ENCODE measurements around the gene RGL2. TPM values are rescaled to one million over a fixed set of nuclear protein-coding genes. Genes with fewer than 3 reads are reported as not detected.

Gene RGL2
- total and polyA plus RNA-seq, 2 of the 4 experiments (the other 2 are of a cell fraction), result 4.1 to 26.9 TPM

DNA sequence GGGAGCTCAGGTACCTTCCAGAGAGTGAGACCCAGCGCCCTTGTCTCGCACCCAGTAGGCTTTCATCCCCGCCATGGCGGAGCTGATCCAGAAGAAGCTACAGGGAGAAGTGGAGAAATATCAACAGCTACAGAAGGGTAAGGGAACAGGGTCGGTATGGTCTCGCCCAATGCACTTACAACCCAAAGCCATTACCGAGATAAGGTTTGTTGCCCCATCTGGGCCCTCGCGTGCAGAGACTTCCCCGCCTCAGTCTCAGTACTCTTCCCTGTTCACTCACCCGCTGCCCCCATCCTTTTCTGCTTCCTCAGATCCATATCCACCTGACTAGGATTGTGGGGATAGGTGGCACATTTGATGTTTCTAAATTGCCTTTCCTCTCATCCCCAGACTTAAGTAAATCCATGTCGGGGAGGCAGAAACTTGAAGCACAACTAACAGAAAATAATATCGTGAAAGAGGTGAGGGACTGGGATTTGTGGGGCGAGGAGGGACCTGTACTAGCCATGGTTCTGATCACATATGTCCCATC is 8.9 kb downstream of the RGL2 start:
- dilution Hi-C loops (cut with HindIII; ENCODE audit: low sequenced_read_pairs, unreplicated experiment), result no loop called here
- Histone ChIP-seq H3K56ac (ENCODE audit: extremely low read depth, insufficient read depth, low read length) (peak overlapping the region; percentile 64), H2BK5ac (ENCODE audit: low read depth, low read length, poor library complexity, severe bottlenecking) (peak overlapping the region; percentile 65), H4K91ac (ENCODE audit: insufficient read depth, low read depth, low read length) (peak overlapping the region; percentile 60; the same call in 1 of the 2 replicates), H3K4ac (ENCODE audit: low read depth, low read length) (peak overlapping the region; percentile 88), H2AK5ac (ENCODE audit: low read depth, low read length) (peak overlapping the region; percentile 16; the same call in 1 of the 2 replicates), H4K8ac (ENCODE audit: low read depth in 2 of 2, low read length in 2 of 2) (peak overlapping the region; percentile 53 to 94), H4K20me1 (ENCODE audit: insufficient read depth, low read length) (no peaks in the 10 kb centered on the region), H3K9ac (ENCODE audit: low read depth, low read length) (peak overlapping the region; percentile 93), H3K27me3 (ENCODE audit: control insufficient read depth, insufficient read depth, low read length) (no peaks in the 10 kb centered on the region), H3K27ac (ENCODE audit: insufficient read depth, low read length) (peak overlapping the region; percentile 78), H3K4me3 (ENCODE audit: insufficient read depth, low read depth, low read length) (peak overlapping the region; percentile 84), H3K79me1 (ENCODE audit: low read depth in 1 of 2, low read length in 2 of 2) (peaks cover 27 to 53% of the 10 kb centered on the region in 2 experiments), H3K9me3 (ENCODE audit: control insufficient read depth, insufficient read depth, low read length) (no peaks in the 10 kb centered on the region), H3K14ac (replicated peaks; ENCODE audit: low read depth, low read length) (peak overlapping the region; percentile 73; the same call in 1 of the 2 replicates), H3K23ac (ENCODE audit: low read depth, low read length) (0 out of 2 replicates have a peak overlapping the region, but pooled peaks have one; percentile 59), H2BK120ac (ENCODE audit: low read depth, low read length) (no peak overlapping the region), H2BK20ac (ENCODE audit: low read depth, low read length) (no peak overlapping the region), H3K4me2 (ENCODE audit: low read depth, low read length) (peak overlapping the region; percentile 97), H4K5ac (ENCODE audit: low read depth, low read length) (peak overlapping the region; percentile 73), H3K18ac (ENCODE audit: low read depth, low read length) (no peak overlapping the region), H3K9me1 (ENCODE audit: insufficient read depth, low read length) (peaks cover 3% of the 10 kb centered on the region; the same call in 1 of the 2 replicates), H2BK15ac (ENCODE audit: low read depth, low read length) (no peak overlapping the region), H3K4me1 (ENCODE audit: control insufficient read depth, insufficient read depth, low read length) (peaks cover 7% of the 10 kb centered on the region), H2AFZ (replicated peaks; ENCODE audit: low read length, poor library complexity) (peak overlapping the region; percentile 94), H2AK9ac (replicated peaks; ENCODE audit: low read depth, low read length, poor library complexity) (peak overlapping the region; percentile 91), H3K36me3 (ENCODE audit: control insufficient read depth, insufficient read depth, low read length) (peaks cover 38% of the 10 kb centered on the region)
- ChIA-PET POLR2A (ENCODE audit: unreplicated experiment) (interaction anchor here (1.3 kb wide), 1 partner anchor 12 kb away, joined by 10 read pairs; no protein-coding TSS in a partner anchor), CTCF (interaction anchor here (0.8 kb wide), 1 partner anchor 9 kb away, joined by 5 read pairs; no protein-coding TSS in a partner anchor)
- DNase-seq (no peak), ATAC-seq (ENCODE audit: low read depth) (peak; percentile 6)
- 0% methylated on average over 2 of the region's 14 CpGs; no CpG with 5 or more reads in 1 of the 2 experiments for WGBS, 2 experiments (ENCODE audit: extremely low coverage in 2 of 2, insufficient read length in 1 of 2)
- TSS peak; percentile 96 for BruUV-seq (replicated peaks)
- intact Hi-C loops (cut with micrococcal nuclease), result no loop called here
- in situ Hi-C loops (cut with MboI; ENCODE audit: low sequenced_read_pairs), result no loop called here
- TF ChIP-seq CEBPB (IDR thresholded peaks at IDR 0.05; ENCODE audit: low read depth, low read length), result no peak
- no peak for TF ChIP-seq CHD1 (IDR thresholded peaks at IDR 0.05; ENCODE audit: low read depth, low read length)
- no peak for TF ChIP-seq RAD21 (IDR thresholded peaks at IDR 0.05; ENCODE audit: low read length)
- no peak for TF ChIP-seq MAZ (IDR thresholded peaks at IDR 0.05; ENCODE audit: borderline replicate concordance, low read depth, low read length)
- no peak for TF ChIP-seq BHLHE40 (IDR thresholded peaks at IDR 0.05; ENCODE audit: low read depth, low read length)
- no peak for TF ChIP-seq MAFK (IDR thresholded peaks at IDR 0.05; ENCODE audit: low read depth, low read length)
- TF ChIP-seq POLR2A (IDR thresholded peaks at IDR 0.05; ENCODE audit: low read depth, low read length), result no peak
- no peak for TF ChIP-seq RFX5 (IDR thresholded peaks at IDR 0.05; ENCODE audit: low read depth, low read length)
- TF ChIP-seq, protein P1, sequence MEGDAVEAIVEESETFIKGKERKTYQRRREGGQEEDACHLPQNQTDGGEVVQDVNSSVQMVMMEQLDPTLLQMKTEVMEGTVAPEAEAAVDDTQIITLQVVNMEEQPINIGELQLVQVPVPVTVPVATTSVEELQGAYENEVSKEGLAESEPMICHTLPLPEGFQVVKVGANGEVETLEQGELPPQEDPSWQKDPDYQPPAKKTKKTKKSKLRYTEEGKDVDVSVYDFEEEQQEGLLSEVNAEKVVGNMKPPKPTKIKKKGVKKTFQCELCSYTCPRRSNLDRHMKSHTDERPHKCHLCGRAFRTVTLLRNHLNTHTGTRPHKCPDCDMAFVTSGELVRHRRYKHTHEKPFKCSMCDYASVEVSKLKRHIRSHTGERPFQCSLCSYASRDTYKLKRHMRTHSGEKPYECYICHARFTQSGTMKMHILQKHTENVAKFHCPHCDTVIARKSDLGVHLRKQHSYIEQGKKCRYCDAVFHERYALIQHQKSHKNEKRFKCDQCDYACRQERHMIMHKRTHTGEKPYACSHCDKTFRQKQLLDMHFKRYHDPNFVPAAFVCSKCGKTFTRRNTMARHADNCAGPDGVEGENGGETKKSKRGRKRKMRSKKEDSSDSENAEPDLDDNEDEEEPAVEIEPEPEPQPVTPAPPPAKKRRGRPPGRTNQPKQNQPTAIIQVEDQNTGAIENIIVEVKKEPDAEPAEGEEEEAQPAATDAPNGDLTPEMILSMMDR (conservative IDR thresholded peaks at IDR 0.05; ENCODE audit: low read depth, low read length), result no peak
- TF ChIP-seq, protein P2, sequence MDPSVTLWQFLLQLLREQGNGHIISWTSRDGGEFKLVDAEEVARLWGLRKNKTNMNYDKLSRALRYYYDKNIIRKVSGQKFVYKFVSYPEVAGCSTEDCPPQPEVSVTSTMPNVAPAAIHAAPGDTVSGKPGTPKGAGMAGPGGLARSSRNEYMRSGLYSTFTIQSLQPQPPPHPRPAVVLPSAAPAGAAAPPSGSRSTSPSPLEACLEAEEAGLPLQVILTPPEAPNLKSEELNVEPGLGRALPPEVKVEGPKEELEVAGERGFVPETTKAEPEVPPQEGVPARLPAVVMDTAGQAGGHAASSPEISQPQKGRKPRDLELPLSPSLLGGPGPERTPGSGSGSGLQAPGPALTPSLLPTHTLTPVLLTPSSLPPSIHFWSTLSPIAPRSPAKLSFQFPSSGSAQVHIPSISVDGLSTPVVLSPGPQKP (IDR thresholded peaks at IDR 0.05; ENCODE audit: borderline replicate concordance, low read depth, low read length), result no peak
- no peak for TF ChIP-seq FOS (IDR thresholded peaks at IDR 0.05; ENCODE audit: low read depth, low read length)
- TF ChIP-seq RCOR1 (IDR thresholded peaks at IDR 0.05; ENCODE audit: insufficient replicate concordance, low read length), result no peak
- no peak for TF ChIP-seq MXI1 (IDR thresholded peaks at IDR 0.05; ENCODE audit: borderline replicate concordance, low read depth, low read length)
- TF ChIP-seq NFE2L2 (IDR thresholded peaks at IDR 0.05; ENCODE audit: low read depth, low read length), result no peak
- TF ChIP-seq, protein P3, sequence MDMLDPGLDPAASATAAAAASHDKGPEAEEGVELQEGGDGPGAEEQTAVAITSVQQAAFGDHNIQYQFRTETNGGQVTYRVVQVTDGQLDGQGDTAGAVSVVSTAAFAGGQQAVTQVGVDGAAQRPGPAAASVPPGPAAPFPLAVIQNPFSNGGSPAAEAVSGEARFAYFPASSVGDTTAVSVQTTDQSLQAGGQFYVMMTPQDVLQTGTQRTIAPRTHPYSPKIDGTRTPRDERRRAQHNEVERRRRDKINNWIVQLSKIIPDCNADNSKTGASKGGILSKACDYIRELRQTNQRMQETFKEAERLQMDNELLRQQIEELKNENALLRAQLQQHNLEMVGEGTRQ (IDR thresholded peaks at IDR 0.05; ENCODE audit: low read depth, low read length), result no peak

All from IMR-90 (cell line).